ENCODE results near the gene SLC9A9. TPM values are rescaled to one million over a fixed set of nuclear protein-coding genes. Genes with fewer than 3 reads are reported as not detected.

The SLC9A9 gene
- polyA plus RNA-seq, 1 donor (not counting 4 experiments of a cell fraction or from before 2014, with no cell fraction given), result 5.2 TPM

DNA sequence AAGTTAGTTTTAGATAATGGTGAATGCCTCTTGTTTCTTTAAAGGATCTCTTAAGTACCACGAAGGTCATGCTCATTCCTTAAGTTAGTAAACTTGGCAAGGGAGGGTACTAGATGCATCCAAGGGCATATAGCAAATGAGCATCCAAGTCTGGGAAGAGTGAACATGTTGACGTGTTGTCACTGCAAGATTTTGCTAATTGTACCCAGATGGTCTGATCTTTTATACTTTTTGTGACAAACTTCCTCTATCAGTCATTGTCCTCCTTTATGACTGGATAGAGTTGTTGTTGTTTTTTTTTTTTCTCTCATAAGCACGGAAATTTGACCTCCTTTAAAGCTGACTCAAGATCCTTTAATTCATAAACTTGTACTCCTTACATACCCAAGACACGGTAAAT is 607.4 kb downstream of the SLC9A9 start:
- H3K9me1 ChIP-seq (ENCODE audit: control insufficient read depth, extremely low read depth, insufficient read depth, low read length), result no peaks in the 10 kb centered on the region
- no peaks in the 10 kb centered on the region for H3K4me1 ChIP-seq (ENCODE audit: control insufficient read depth, extremely low read depth, insufficient read depth, low read length)
- DNase-seq (ENCODE audit: low read depth, low spot score), result no peak
- no peak for TF ChIP-seq EZH2 (IDR thresholded peaks at IDR 0.05; ENCODE audit: low read length)
- TF ChIP-seq, protein P1, sequence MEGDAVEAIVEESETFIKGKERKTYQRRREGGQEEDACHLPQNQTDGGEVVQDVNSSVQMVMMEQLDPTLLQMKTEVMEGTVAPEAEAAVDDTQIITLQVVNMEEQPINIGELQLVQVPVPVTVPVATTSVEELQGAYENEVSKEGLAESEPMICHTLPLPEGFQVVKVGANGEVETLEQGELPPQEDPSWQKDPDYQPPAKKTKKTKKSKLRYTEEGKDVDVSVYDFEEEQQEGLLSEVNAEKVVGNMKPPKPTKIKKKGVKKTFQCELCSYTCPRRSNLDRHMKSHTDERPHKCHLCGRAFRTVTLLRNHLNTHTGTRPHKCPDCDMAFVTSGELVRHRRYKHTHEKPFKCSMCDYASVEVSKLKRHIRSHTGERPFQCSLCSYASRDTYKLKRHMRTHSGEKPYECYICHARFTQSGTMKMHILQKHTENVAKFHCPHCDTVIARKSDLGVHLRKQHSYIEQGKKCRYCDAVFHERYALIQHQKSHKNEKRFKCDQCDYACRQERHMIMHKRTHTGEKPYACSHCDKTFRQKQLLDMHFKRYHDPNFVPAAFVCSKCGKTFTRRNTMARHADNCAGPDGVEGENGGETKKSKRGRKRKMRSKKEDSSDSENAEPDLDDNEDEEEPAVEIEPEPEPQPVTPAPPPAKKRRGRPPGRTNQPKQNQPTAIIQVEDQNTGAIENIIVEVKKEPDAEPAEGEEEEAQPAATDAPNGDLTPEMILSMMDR (optimal IDR thresholded peaks at IDR 0.05 in 1 of 3, IDR thresholded peaks at IDR 0.05 in 1 of 3, conservative IDR thresholded peaks at IDR 0.05 in 1 of 3; ENCODE audit: extremely low read depth in 1 of 3, insufficient read depth in 2 of 3, low read length in 3 of 3), result no peak
- dilution Hi-C loops (cut with MboI; ENCODE audit: extremely low pct_ligation_motif_present, low sequenced_read_pairs), result no loop called here
- no peak overlapping the region for H3K27ac ChIP-seq (ENCODE audit: control insufficient read depth, insufficient read depth, low read length)
- H3K36me3 ChIP-seq (ENCODE audit: control insufficient read depth in 2 of 2, extremely low read depth in 1 of 2, insufficient read depth in 2 of 2, low read length in 2 of 2), result no peaks in the 10 kb centered on the region
- H3K27me3 ChIP-seq (ENCODE audit: control insufficient read depth, extremely low read depth, insufficient read depth, low read length), result no peaks in the 10 kb centered on the region
- H4K20me1 ChIP-seq (ENCODE audit: control insufficient read depth, extremely low read depth, insufficient read depth, low read length), result no peaks in the 10 kb centered on the region
- FAIRE-seq, result no peak
- H2AFZ ChIP-seq (ENCODE audit: control insufficient read depth, low read length), result no peak overlapping the region
- H3K4me3 ChIP-seq (ENCODE audit: control insufficient read depth in 2 of 3, extremely low read depth in 1 of 3, insufficient read depth in 2 of 3, low read depth in 1 of 3, low read length in 3 of 3), result no peak overlapping the region
- H3K79me2 ChIP-seq (ENCODE audit: control insufficient read depth, insufficient read depth, low read length), result no peaks in the 10 kb centered on the region
- no peaks in the 10 kb centered on the region for H3K9me3 ChIP-seq (ENCODE audit: control insufficient read depth, low read depth, low read length)
- no peak overlapping the region for H3K9ac ChIP-seq (ENCODE audit: control insufficient read depth, extremely low read depth, insufficient read depth, low read length)
- no peak overlapping the region for H3K4me2 ChIP-seq (ENCODE audit: control insufficient read depth, extremely low read depth, insufficient read depth, low read depth, low read length)

DNA sequence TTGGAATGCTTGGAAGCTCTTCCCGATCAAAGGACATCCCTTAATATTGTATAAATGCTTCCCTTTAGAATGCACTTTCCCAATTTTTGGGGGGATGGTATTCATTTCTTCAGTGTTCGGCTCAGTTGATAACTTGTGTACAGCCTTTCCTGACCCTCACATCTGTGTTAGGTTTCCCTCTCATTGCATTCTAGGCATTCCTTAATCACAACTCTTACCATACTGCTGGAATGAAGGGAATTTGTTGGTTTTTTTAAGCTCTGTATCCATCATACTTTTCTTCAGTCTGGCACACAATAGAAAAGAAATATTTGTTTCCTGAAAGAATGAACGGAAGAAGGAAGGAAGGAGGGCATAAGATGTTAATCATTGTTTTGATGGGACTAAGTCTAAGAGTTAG is 609.2 kb downstream of the SLC9A9 start:
- H3K9me3 ChIP-seq (ENCODE audit: control insufficient read depth, low read depth, low read length), result no peaks in the 10 kb centered on the region
- no peaks in the 10 kb centered on the region for H3K4me1 ChIP-seq (ENCODE audit: control insufficient read depth, extremely low read depth, insufficient read depth, low read length)
- no peak overlapping the region for H2AFZ ChIP-seq (ENCODE audit: control insufficient read depth, low read length)
- H3K4me2 ChIP-seq (ENCODE audit: control insufficient read depth, extremely low read depth, insufficient read depth, low read depth, low read length), result no peak overlapping the region
- H4K20me1 ChIP-seq (ENCODE audit: control insufficient read depth, extremely low read depth, insufficient read depth, low read length), result no peaks in the 10 kb centered on the region
- H3K9me1 ChIP-seq (ENCODE audit: control insufficient read depth, extremely low read depth, insufficient read depth, low read length), result no peaks in the 10 kb centered on the region
- H3K27me3 ChIP-seq (ENCODE audit: control insufficient read depth, extremely low read depth, insufficient read depth, low read length), result no peaks in the 10 kb centered on the region
- TF ChIP-seq EZH2 (IDR thresholded peaks at IDR 0.05; ENCODE audit: low read length), result no peak
- TF ChIP-seq, protein P1 (optimal IDR thresholded peaks at IDR 0.05 in 1 of 3, IDR thresholded peaks at IDR 0.05 in 1 of 3, conservative IDR thresholded peaks at IDR 0.05 in 1 of 3; ENCODE audit: extremely low read depth in 1 of 3, insufficient read depth in 2 of 3, low read length in 3 of 3), result no peak
- no peaks in the 10 kb centered on the region for H3K79me2 ChIP-seq (ENCODE audit: control insufficient read depth, insufficient read depth, low read length)
- FAIRE-seq (no peak), DNase-seq (ENCODE audit: low read depth, low spot score) (no peak)
- H3K27ac ChIP-seq (ENCODE audit: control insufficient read depth, insufficient read depth, low read length), result no peak overlapping the region
- H3K9ac ChIP-seq (ENCODE audit: control insufficient read depth, extremely low read depth, insufficient read depth, low read length), result no peak overlapping the region
- no peaks in the 10 kb centered on the region for H3K36me3 ChIP-seq (ENCODE audit: control insufficient read depth in 2 of 2, extremely low read depth in 1 of 2, insufficient read depth in 2 of 2, low read length in 2 of 2)
- H3K4me3 ChIP-seq (ENCODE audit: control insufficient read depth in 2 of 3, extremely low read depth in 1 of 3, insufficient read depth in 2 of 3, low read depth in 1 of 3, low read length in 3 of 3), result no peak overlapping the region
- dilution Hi-C loops (cut with MboI; ENCODE audit: extremely low pct_ligation_motif_present, low sequenced_read_pairs), result no loop called here

All from keratinocyte (primary cell).